Glutamatergic neuron (in vitro differentiated cells): Measurements from ENCODE around the gene CHN2. TPM values are rescaled to one million over a fixed set of nuclear protein-coding genes. Genes with fewer than 3 reads are reported as not detected.

Source experiments
- DNase-seq: peaks from one replicate; pipeline ENCODE4 v3.0.0; 2022
- H3K27ac Mint-ChIP-seq: one replicate; pipeline ENCODE4 v1.8.0; 2020; ENCODE audit warnings: mild to moderate bottlenecking, mixed read lengths, inconsistent platforms; ENCODE audit not compliant: unreplicated experiment
- H3K27me3 Mint-ChIP-seq: one replicate; pipeline ENCODE4 v1.8.0; 2020; ENCODE audit warnings: mild to moderate bottlenecking, moderate library complexity, mixed read lengths, inconsistent platforms; ENCODE audit not compliant: unreplicated experiment
- H3K36me3 Mint-ChIP-seq: one replicate; pipeline ENCODE4 v1.8.0; 2020; ENCODE audit warnings: mild to moderate bottlenecking, mixed read lengths, inconsistent platforms; ENCODE audit not compliant: unreplicated experiment
- H3K4me1 Mint-ChIP-seq: one replicate; pipeline ENCODE4 v1.8.0; 2020; ENCODE audit warnings: mild to moderate bottlenecking, low read depth, mixed read lengths, inconsistent platforms; ENCODE audit not compliant: unreplicated experiment
- H3K4me3 Mint-ChIP-seq: one replicate; pipeline ENCODE4 v1.8.0; 2020; ENCODE audit warnings: mild to moderate bottlenecking, mixed read lengths, inconsistent platforms; ENCODE audit not compliant: unreplicated experiment
- H3K9me3 Mint-ChIP-seq: one replicate; pipeline ENCODE4 v1.8.0; 2020; ENCODE audit warnings: mild to moderate bottlenecking, moderate library complexity, mixed read lengths, inconsistent platforms; ENCODE audit not compliant: unreplicated experiment
- total RNA-seq: library from RNA; stranded (reverse); fragmentation: NEBNext Ultra II Directional; extraction: Animal tissue kit (Norgen Biotek cat#: 25700); gene quantifications from one replicate; pipeline ENCODE4 v1.2.1, GENCODE V29; 2021; ENCODE audit not compliant: unreplicated experiment
- TF ChIP-seq, protein P1 (sequence below): fragments of 200-600 bp; sonication (generic); IDR thresholded peaks from one replicate; pipeline ENCODE4 v1.5.0; 2021; ENCODE audit not compliant: partially characterized antibody, unreplicated experiment

CHN2 gene
- total RNA-seq, 1 donor from 2014 or later = 63.2 TPM

DNA sequence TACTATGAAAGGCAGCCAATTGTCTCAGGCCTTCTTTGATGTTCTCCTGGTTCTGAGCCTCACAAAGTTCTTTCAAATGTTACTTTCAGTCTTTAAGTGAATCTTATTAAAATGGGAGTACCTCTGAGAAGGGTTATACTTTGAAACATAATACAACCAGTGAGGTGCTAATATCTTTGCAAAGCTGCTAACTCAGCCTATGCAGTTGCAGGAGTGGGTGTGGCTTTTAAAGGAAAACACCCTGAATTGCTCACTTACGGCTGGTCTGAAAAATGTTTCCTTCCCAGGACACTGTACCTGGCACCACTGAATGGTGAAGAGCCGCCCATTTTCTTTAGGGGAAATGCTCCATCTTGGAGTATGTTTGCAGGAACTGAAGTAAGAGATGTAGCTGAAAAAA lies 130.9 kb downstream of the CHN2 start:
- peaks cover 7% of the 10 kb centered on the region for H3K9me3 Mint-ChIP-seq
- peaks cover 5% of the 10 kb centered on the region for H3K27me3 Mint-ChIP-seq
- no peak for DNase-seq
- peaks cover 54% of the 10 kb centered on the region for H3K4me1 Mint-ChIP-seq
- TF ChIP-seq, protein P1, sequence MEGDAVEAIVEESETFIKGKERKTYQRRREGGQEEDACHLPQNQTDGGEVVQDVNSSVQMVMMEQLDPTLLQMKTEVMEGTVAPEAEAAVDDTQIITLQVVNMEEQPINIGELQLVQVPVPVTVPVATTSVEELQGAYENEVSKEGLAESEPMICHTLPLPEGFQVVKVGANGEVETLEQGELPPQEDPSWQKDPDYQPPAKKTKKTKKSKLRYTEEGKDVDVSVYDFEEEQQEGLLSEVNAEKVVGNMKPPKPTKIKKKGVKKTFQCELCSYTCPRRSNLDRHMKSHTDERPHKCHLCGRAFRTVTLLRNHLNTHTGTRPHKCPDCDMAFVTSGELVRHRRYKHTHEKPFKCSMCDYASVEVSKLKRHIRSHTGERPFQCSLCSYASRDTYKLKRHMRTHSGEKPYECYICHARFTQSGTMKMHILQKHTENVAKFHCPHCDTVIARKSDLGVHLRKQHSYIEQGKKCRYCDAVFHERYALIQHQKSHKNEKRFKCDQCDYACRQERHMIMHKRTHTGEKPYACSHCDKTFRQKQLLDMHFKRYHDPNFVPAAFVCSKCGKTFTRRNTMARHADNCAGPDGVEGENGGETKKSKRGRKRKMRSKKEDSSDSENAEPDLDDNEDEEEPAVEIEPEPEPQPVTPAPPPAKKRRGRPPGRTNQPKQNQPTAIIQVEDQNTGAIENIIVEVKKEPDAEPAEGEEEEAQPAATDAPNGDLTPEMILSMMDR = no peak
- H3K27ac Mint-ChIP-seq = no peak overlapping the region
- peaks cover 4% of the 10 kb centered on the region for H3K36me3 Mint-ChIP-seq
- no peak overlapping the region for H3K4me3 Mint-ChIP-seq

DNA sequence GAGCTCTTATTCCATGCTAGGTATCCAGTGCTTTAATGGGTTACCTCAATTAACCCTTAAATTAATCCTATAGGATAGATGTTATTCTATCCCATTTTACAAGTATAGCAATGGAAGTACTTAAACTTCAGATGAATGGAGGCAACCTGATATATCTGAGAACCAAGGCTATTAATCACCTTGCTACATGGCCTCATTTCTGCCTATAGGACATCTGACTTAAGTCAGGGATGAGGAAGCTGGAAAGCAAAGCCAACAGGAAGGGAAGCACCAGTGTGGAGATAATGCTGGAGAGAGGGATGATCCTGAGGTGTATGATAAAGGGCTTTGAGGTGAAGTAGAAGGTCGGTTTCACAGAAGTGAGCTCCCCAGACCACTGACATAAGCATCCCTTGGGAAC lies 132.3 kb downstream of the CHN2 start:
- H3K4me1 Mint-ChIP-seq = peaks cover 57% of the 10 kb centered on the region
- peaks cover 4% of the 10 kb centered on the region for H3K36me3 Mint-ChIP-seq
- peak overlapping the region; percentile 82 for H3K27ac Mint-ChIP-seq
- no peak for DNase-seq
- H3K4me3 Mint-ChIP-seq = peak overlapping the region; percentile 69
- TF ChIP-seq, protein P1 = no peak
- H3K9me3 Mint-ChIP-seq = peaks cover 11% of the 10 kb centered on the region
- peaks cover 5% of the 10 kb centered on the region for H3K27me3 Mint-ChIP-seq

DNA sequence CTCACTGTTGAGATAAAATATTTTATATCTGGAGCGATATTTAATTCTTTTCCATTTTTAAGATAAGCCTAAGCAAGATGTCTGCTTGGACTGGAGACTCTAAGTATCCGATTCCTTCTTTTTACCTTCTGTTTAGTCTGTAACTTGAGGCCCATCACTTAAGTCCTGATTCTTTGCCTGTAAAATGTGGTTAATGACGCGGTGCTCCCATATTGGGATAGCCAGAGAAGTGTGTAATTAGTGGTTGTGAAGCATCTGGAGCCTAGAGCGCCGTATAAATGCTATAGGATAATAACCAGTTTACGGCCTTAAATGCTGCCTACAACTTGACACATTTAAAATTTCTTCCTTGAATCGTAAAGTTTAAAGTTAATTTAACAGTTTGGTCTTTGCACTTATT lies 132.9 kb downstream of the CHN2 start:
- Mint-ChIP-seq H3K27me3 (peaks cover 5% of the 10 kb centered on the region), H3K4me1 (peaks cover 58% of the 10 kb centered on the region), H3K27ac (peak overlapping the region; percentile 84), H3K36me3 (peaks cover 4% of the 10 kb centered on the region), H3K4me3 (peak overlapping the region; percentile 28), H3K9me3 (peaks cover 14% of the 10 kb centered on the region)
- TF ChIP-seq, protein P1 = no peak
- no peak for DNase-seq

DNA sequence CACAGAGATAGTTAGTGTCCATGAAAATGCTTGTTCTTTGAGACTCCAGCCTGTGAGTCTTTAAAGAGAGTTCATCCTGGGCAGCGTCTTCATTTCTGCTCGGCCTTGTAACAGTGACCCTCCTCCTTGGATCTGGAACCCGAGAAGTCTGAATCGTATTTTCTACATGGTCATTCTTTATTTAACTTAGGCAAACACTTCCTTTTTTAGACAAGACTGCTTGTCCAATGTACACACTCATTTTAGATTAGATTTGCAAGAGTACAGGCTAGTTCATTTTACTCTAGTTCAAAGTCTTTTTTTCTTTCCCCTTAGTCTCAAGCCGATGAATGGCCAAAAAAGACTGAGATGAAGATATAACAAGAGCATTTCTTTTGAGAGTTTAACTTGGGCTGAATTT lies 133.5 kb downstream of the CHN2 start:
- DNase-seq = no peak
- Mint-ChIP-seq H3K9me3 (peaks cover 16% of the 10 kb centered on the region), H3K27me3 (peaks cover 5% of the 10 kb centered on the region), H3K4me1 (peaks cover 62% of the 10 kb centered on the region), H3K36me3 (peaks cover 4% of the 10 kb centered on the region), H3K27ac (peak overlapping the region; percentile 84), H3K4me3 (peak overlapping the region; percentile 57)
- TF ChIP-seq, protein P1 = no peak

DNA sequence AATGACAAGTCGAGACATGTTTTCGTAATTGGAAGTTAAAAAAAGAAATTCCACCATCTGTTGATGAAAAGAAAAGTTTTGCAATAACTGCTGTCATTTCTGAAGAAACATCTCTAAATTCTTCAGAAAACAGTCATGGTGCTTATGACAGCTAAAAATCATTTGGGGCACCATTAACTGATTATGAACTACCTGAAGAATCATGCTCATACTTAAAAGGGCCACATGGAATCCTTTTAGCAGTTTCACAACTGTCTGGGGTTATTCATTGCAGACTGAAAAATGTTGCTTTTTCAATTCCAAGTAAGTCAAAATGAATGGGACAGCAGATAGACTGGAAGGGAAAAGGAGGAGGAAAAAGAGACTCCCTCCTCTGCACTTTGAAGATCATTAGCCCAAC lies 134.2 kb downstream of the CHN2 start:
- Mint-ChIP-seq H3K27me3 (peaks cover 3% of the 10 kb centered on the region), H3K4me1 (peaks cover 65% of the 10 kb centered on the region), H3K36me3 (no peaks in the 10 kb centered on the region), H3K27ac (peak overlapping the region; percentile 36), H3K4me3 (no peak overlapping the region), H3K9me3 (peaks cover 16% of the 10 kb centered on the region)
- no peak for DNase-seq
- TF ChIP-seq, protein P1 = no peak
